ENCODE measurements around the gene NTM.

Gene NTM

GRCh38 chr11:131934006-131934405 is 563.6 kb downstream of the NTM start:
- DNase-seq: no peak

GRCh38 chr11:131938351-131938751 is 567.9 kb downstream of the NTM start:
- no peak for DNase-seq

- no peak for DNase-seq
These were observed 569.7 kb downstream of the NTM start for GRCh38 chr11:131940126-131940525.

- DNase-seq: no peak
These were observed 572.5 kb downstream of the NTM start for GRCh38 chr11:131942878-131943277.

- no peak for DNase-seq
These were observed 572.9 kb downstream of the NTM start for GRCh38 chr11:131943295-131943694.

GRCh38 chr11:131944736-131945135 is 574.3 kb downstream of the NTM start:
- DNase-seq: no peak

- DNase-seq: no peak
These were observed 575.3 kb downstream of the NTM start for GRCh38 chr11:131945706-131946105.

- DNase-seq: no peak
These were observed 577.1 kb downstream of the NTM start for GRCh38 chr11:131947511-131947910.

GRCh38 chr11:131951121-131951520 is 580.7 kb downstream of the NTM start:
- no peak for DNase-seq

GRCh38 chr11:131954146-131954545 is 583.7 kb downstream of the NTM start:
- no peak for DNase-seq

- no peak for DNase-seq
These were observed 585.5 kb downstream of the NTM start for GRCh38 chr11:131955904-131956303.

GRCh38 chr11:131957201-131957600 is 586.8 kb downstream of the NTM start:
- no peak for DNase-seq

- no peak for DNase-seq
These were observed 587.5 kb downstream of the NTM start for GRCh38 chr11:131957875-131958274.

GRCh38 chr11:131962818-131963217 is 592.4 kb downstream of the NTM start:
- no peak for DNase-seq

- DNase-seq: no peak
These were observed 594.5 kb downstream of the NTM start for GRCh38 chr11:131964698-131965483.

- no peak for DNase-seq
These were observed 595.1 kb downstream of the NTM start for GRCh38 chr11:131965504-131965903.

- DNase-seq: no peak
These were observed 596.3 kb downstream of the NTM start for GRCh38 chr11:131966667-131967066.

- no peak for DNase-seq
These were observed 598.8 kb downstream of the NTM start for GRCh38 chr11:131969261-131969660.

GRCh38 chr11:131973061-131973460 is 602.6 kb downstream of the NTM start:
- DNase-seq: no peak

GRCh38 chr11:131975619-131976018 is 605.2 kb downstream of the NTM start:
- DNase-seq: no peak

- no peak for DNase-seq
These were observed 605.6 kb downstream of the NTM start for GRCh38 chr11:131976021-131976420.

GRCh38 chr11:131977231-131977630 is 606.8 kb downstream of the NTM start:
- DNase-seq: no peak

- DNase-seq: no peak
These were observed 607.4 kb downstream of the NTM start for GRCh38 chr11:131977854-131978253.

- no peak for DNase-seq
These were observed 607.9 kb downstream of the NTM start for GRCh38 chr11:131978351-131978750.

- DNase-seq: no peak
These were observed 608.9 kb downstream of the NTM start for GRCh38 chr11:131979364-131979763.

Measured in AML-193 (cell line).